Measurements from ENCODE around the gene GNG7.

The GNG7 gene

DNA sequence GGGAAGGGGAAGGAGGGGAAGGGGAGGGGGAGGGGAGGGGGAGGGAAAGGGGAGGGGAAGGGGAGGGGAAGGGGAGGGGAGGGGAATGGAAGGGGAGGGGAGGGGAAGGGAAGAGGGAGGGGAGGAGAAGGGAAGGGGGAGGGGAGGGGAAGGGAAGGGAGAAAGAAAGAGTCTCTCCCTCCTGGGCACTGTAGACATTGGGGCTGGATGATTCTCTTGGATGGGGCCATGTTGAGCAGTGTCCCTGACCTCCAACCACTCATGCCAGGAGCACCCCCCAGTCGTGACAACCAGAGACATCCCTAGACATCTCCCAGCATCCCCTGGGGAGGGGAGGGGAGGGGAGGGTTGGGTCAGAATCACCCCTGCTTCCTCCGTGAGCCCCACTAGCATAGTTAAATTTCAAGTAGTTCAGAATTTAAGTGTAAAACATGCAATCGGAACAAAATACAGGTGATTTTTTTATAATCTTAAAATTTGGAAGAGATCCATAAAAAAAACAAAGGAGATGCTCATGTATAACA, 64.0 kb downstream of the GNG7 start:
- Histone ChIP-seq H3K4me1 (ENCODE audit: control insufficient read depth in 2 of 2, insufficient read depth in 1 of 2, low read depth in 1 of 2, low read length in 2 of 2) (no peaks in the 10 kb centered on the region), H2BK5ac (ENCODE audit: low read length) (no peak overlapping the region), H2BK15ac (ENCODE audit: low read length) (no peak overlapping the region), H3K9ac (ENCODE audit: low read depth, low read length, poor library complexity) (no peak overlapping the region), H3K27me3 (ENCODE audit: control insufficient read depth in 3 of 3, insufficient read depth in 3 of 3, low read depth in 1 of 3, low read length in 3 of 3) (peaks cover 0 to 10% (median 0%) of the 10 kb centered on the region in 3 experiments), H3K36me3 (replicated peaks in 1 of 2; ENCODE audit: control insufficient read depth in 2 of 2, insufficient read depth in 2 of 2, low read length in 2 of 2) (no peaks in the 10 kb centered on the region), H3K4me2 (ENCODE audit: insufficient read depth, low read length, poor library complexity, severe bottlenecking) (no peak overlapping the region), H3K4ac (ENCODE audit: low read length) (no peak overlapping the region), H2AK5ac (ENCODE audit: low read depth, low read length) (no peak overlapping the region), H3K9me3 (replicated peaks in 1 of 2; ENCODE audit: control insufficient read depth in 2 of 2, insufficient read depth in 1 of 2, low read depth in 1 of 2, low read length in 2 of 2) (no peaks in the 10 kb centered on the region), H2BK12ac (ENCODE audit: low read length) (no peak overlapping the region), H4K8ac (ENCODE audit: low read depth, low read length) (no peak overlapping the region), H3K79me1 (ENCODE audit: low read depth, low read length) (no peaks in the 10 kb centered on the region), H2AFZ (ENCODE audit: low read length) (no peak overlapping the region), H2BK120ac (ENCODE audit: low read depth, low read length) (no peak overlapping the region), H3K27ac (replicated peaks; ENCODE audit: low read length) (no peak overlapping the region), H3K18ac (ENCODE audit: low read length) (no peak overlapping the region), H3K23ac (ENCODE audit: low read depth, low read length, poor library complexity) (no peak overlapping the region), H3K14ac (ENCODE audit: low read length) (no peak overlapping the region), H3K4me3 (ENCODE audit: low read length in 2 of 2) (no peak overlapping the region), H4K91ac (ENCODE audit: low read depth, low read length, poor library complexity) (no peak overlapping the region)
- DNase-seq (ENCODE audit: low spot score) = no peak
- no CpG with 5 or more reads among the region's 3 CpGs for WGBS, 2 donors (ENCODE audit: extremely low coverage in 2 of 2, insufficient read length in 2 of 2, insufficient replicate concordance in 1 of 2)

DNA sequence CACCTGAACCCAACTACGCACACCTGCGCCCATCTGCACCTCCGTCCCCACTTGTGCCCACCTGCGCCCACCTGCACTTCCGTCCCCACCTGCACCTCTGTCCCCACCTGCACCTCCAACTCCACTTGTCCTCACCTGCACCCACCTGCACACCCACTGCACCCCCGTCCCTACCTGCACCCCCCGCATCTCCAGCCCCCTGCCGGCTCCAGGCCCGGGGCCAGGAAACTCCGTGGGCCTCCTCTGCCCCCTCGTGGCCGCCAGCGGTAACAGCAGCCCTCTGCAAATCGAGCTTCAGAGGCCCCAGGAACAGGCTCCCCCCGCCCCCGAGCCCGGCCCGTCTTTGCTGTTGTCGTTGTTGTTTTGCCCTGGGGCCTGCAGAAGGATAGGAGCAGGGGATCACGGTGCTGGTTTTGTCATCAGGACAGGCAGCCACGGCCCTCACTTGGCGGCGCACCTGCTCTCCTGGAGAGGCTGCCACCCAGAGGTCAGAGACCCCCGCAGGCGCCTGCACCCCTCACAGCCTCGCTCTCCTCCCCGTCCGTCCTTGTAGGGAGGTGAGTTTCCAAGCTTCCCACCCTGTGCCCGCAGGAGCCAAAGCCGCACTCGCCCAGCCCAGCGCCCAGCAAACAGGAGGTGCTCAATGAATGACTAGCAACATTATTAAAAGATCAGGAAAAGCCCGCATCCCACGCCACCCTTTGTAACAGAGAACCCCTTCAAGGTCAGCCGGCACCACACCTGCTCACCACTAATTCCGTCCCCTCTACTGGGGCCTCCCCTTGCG, 65.4 kb downstream of the GNG7 start:
- Histone ChIP-seq H2AFZ (ENCODE audit: low read length) (peak overlapping the region; percentile 76), H3K27me3 (ENCODE audit: control insufficient read depth in 3 of 3, insufficient read depth in 3 of 3, low read depth in 1 of 3, low read length in 3 of 3) (peaks cover 0 to 10% (median 0%) of the 10 kb centered on the region in 3 experiments), H3K9ac (ENCODE audit: low read depth, low read length, poor library complexity) (peak overlapping the region; percentile 71), H2AK5ac (ENCODE audit: low read depth, low read length) (peak overlapping the region; percentile 76), H2BK5ac (ENCODE audit: low read length) (no peak overlapping the region), H3K27ac (replicated peaks; ENCODE audit: low read length) (no peak overlapping the region), H2BK120ac (ENCODE audit: low read depth, low read length) (no peak overlapping the region), H3K9me3 (replicated peaks in 1 of 2; ENCODE audit: control insufficient read depth in 2 of 2, insufficient read depth in 1 of 2, low read depth in 1 of 2, low read length in 2 of 2) (no peaks in the 10 kb centered on the region), H3K18ac (ENCODE audit: low read length) (peak overlapping the region; percentile 84), H3K36me3 (replicated peaks in 1 of 2; ENCODE audit: control insufficient read depth in 2 of 2, insufficient read depth in 2 of 2, low read length in 2 of 2) (no peaks in the 10 kb centered on the region), H3K4ac (ENCODE audit: low read length) (no peak overlapping the region), H3K79me1 (ENCODE audit: low read depth, low read length) (no peaks in the 10 kb centered on the region), H3K14ac (ENCODE audit: low read length) (peak overlapping the region; percentile 5), H2BK15ac (ENCODE audit: low read length) (peak overlapping the region; percentile 54), H3K4me2 (ENCODE audit: insufficient read depth, low read length, poor library complexity, severe bottlenecking) (peak overlapping the region; percentile 75), H3K4me1 (ENCODE audit: control insufficient read depth in 2 of 2, insufficient read depth in 1 of 2, low read depth in 1 of 2, low read length in 2 of 2) (peaks cover 0 to 4% of the 10 kb centered on the region in 2 donors), H4K8ac (ENCODE audit: low read depth, low read length) (no peak overlapping the region), H3K4me3 (ENCODE audit: low read length in 2 of 2) (peak overlapping the region in 1 of 2 donors; percentile 19), H3K23ac (ENCODE audit: low read depth, low read length, poor library complexity) (peak overlapping the region; percentile 44), H2BK12ac (ENCODE audit: low read length) (no peak overlapping the region), H4K91ac (ENCODE audit: low read depth, low read length, poor library complexity) (no peak overlapping the region)
- DNase-seq (ENCODE audit: low spot score) = peak; percentile 54
- WGBS, 2 donors (ENCODE audit: extremely low coverage in 2 of 2, insufficient read length in 2 of 2, insufficient replicate concordance in 1 of 2) = no CpG with 5 or more reads among the region's 37 CpGs

DNA sequence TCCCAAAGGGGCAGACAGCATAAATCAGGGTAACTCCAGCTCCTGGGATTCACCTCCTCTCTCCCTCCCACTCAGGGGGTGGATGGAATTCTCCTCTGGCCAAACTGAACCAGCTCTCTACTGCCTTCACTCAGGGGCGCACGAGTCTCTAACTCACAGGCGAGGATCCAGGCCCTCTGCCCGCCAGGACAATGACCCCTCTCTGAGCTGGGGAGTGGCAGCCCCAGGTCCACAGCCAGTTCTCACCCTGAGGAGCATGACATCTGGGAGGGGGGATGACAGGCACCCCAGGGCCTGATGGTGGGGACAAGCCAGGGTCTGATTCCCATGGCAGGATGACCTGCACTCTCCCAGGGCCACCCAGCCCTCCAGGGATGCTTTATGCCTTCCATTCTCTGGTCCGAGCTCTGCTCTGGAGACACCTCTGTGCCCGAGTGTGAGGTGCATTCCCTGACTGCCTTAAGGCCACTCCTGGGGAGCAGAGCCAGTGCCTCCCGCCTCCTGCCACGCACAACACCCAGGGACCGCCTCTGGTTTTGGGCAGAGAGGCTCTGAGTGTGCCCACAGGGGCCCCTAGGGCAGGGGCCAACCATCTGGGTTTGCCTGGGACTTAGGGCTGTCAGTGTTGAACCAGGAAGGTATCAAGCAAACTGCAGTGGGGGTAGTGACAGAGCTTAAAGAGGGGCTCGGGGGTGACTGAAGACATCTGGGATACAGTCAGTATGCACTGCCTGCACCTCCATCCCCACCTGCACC, 66.2 kb downstream of the GNG7 start:
- H3K23ac ChIP-seq (ENCODE audit: low read depth, low read length, poor library complexity) = peak overlapping the region; percentile 29
- H2AK5ac ChIP-seq (ENCODE audit: low read depth, low read length) = peak overlapping the region; percentile 76
- no peaks in the 10 kb centered on the region for H3K79me1 ChIP-seq (ENCODE audit: low read depth, low read length)
- no peak overlapping the region for H3K27ac ChIP-seq (replicated peaks; ENCODE audit: low read length)
- no peak overlapping the region for H4K8ac ChIP-seq (ENCODE audit: low read depth, low read length)
- no peak for DNase-seq (ENCODE audit: low spot score)
- H3K4me1 ChIP-seq (ENCODE audit: control insufficient read depth in 2 of 2, insufficient read depth in 1 of 2, low read depth in 1 of 2, low read length in 2 of 2) = peaks cover 0 to 4% of the 10 kb centered on the region in 2 donors
- WGBS, 2 donors (ENCODE audit: extremely low coverage in 2 of 2, insufficient read length in 2 of 2, insufficient replicate concordance in 1 of 2) = no CpG with 5 or more reads among the region's 10 CpGs
- H3K4me2 ChIP-seq (ENCODE audit: insufficient read depth, low read length, poor library complexity, severe bottlenecking) = no peak overlapping the region
- H3K27me3 ChIP-seq (ENCODE audit: control insufficient read depth in 3 of 3, insufficient read depth in 3 of 3, low read depth in 1 of 3, low read length in 3 of 3) = peaks cover 0 to 10% (median 0%) of the 10 kb centered on the region in 3 experiments
- H2BK120ac ChIP-seq (ENCODE audit: low read depth, low read length) = peak overlapping the region; percentile 73
- no peak overlapping the region for H2BK5ac ChIP-seq (ENCODE audit: low read length)
- no peak overlapping the region for H3K4ac ChIP-seq (ENCODE audit: low read length)
- no peak overlapping the region for H2BK12ac ChIP-seq (ENCODE audit: low read length)
- H3K4me3 ChIP-seq (ENCODE audit: low read length in 2 of 2) = no peak overlapping the region
- H3K14ac ChIP-seq (ENCODE audit: low read length) = peak overlapping the region; percentile 5
- peak overlapping the region; percentile 24 for H3K9ac ChIP-seq (ENCODE audit: low read depth, low read length, poor library complexity)
- peak overlapping the region; percentile 54 for H2BK15ac ChIP-seq (ENCODE audit: low read length)
- H3K9me3 ChIP-seq (replicated peaks in 1 of 2; ENCODE audit: control insufficient read depth in 2 of 2, insufficient read depth in 1 of 2, low read depth in 1 of 2, low read length in 2 of 2) = no peaks in the 10 kb centered on the region
- H3K36me3 ChIP-seq (replicated peaks in 1 of 2; ENCODE audit: control insufficient read depth in 2 of 2, insufficient read depth in 2 of 2, low read length in 2 of 2) = no peaks in the 10 kb centered on the region
- H4K91ac ChIP-seq (ENCODE audit: low read depth, low read length, poor library complexity) = no peak overlapping the region
- H3K18ac ChIP-seq (ENCODE audit: low read length) = peak overlapping the region; percentile 84
- no peak overlapping the region for H2AFZ ChIP-seq (ENCODE audit: low read length)

GRCh38 chr19:2634960-2635359, 67.5 kb downstream of the GNG7 start:
- H4K91ac ChIP-seq (ENCODE audit: low read depth, low read length, poor library complexity) = no peak overlapping the region
- H3K18ac ChIP-seq (ENCODE audit: low read length) = no peak overlapping the region
- H3K4me1 ChIP-seq (ENCODE audit: control insufficient read depth in 2 of 2, insufficient read depth in 1 of 2, low read depth in 1 of 2, low read length in 2 of 2) = peaks cover 0 to 4% of the 10 kb centered on the region in 2 donors
- no peak overlapping the region for H2BK12ac ChIP-seq (ENCODE audit: low read length)
- H3K27me3 ChIP-seq (ENCODE audit: control insufficient read depth in 3 of 3, insufficient read depth in 3 of 3, low read depth in 1 of 3, low read length in 3 of 3) = peaks cover 0 to 10% (median 0%) of the 10 kb centered on the region in 3 experiments
- H2AFZ ChIP-seq (ENCODE audit: low read length) = no peak overlapping the region
- no peaks in the 10 kb centered on the region for H3K36me3 ChIP-seq (replicated peaks in 1 of 2; ENCODE audit: control insufficient read depth in 2 of 2, insufficient read depth in 2 of 2, low read length in 2 of 2)
- H4K8ac ChIP-seq (ENCODE audit: low read depth, low read length) = no peak overlapping the region
- H3K9me3 ChIP-seq (replicated peaks in 1 of 2; ENCODE audit: control insufficient read depth in 2 of 2, insufficient read depth in 1 of 2, low read depth in 1 of 2, low read length in 2 of 2) = peaks cover 0 to 4% of the 10 kb centered on the region in 2 donors
- no CpG with 5 or more reads among the region's 9 CpGs for WGBS, 2 donors (ENCODE audit: extremely low coverage in 2 of 2, insufficient read length in 2 of 2, insufficient replicate concordance in 1 of 2)
- no peak for DNase-seq (ENCODE audit: low spot score)
- no peak overlapping the region for H2BK15ac ChIP-seq (ENCODE audit: low read length)
- H3K9ac ChIP-seq (ENCODE audit: low read depth, low read length, poor library complexity) = no peak overlapping the region
- H3K4ac ChIP-seq (ENCODE audit: low read length) = no peak overlapping the region
- H3K27ac ChIP-seq (replicated peaks; ENCODE audit: low read length) = no peak overlapping the region
- H3K14ac ChIP-seq (ENCODE audit: low read length) = no peak overlapping the region
- no peak overlapping the region for H3K4me2 ChIP-seq (ENCODE audit: insufficient read depth, low read length, poor library complexity, severe bottlenecking)
- no peaks in the 10 kb centered on the region for H3K79me1 ChIP-seq (ENCODE audit: low read depth, low read length)
- no peak overlapping the region for H3K23ac ChIP-seq (ENCODE audit: low read depth, low read length, poor library complexity)
- no peak overlapping the region for H2BK5ac ChIP-seq (ENCODE audit: low read length)
- no peak overlapping the region for H2AK5ac ChIP-seq (ENCODE audit: low read depth, low read length)
- no peak overlapping the region for H3K4me3 ChIP-seq (ENCODE audit: low read length in 2 of 2)
- no peak overlapping the region for H2BK120ac ChIP-seq (ENCODE audit: low read depth, low read length)

All from neuronal stem cell (in vitro differentiated cells).